ENCODE data around the gene AFG1L.

AFG1L gene

DNA sequence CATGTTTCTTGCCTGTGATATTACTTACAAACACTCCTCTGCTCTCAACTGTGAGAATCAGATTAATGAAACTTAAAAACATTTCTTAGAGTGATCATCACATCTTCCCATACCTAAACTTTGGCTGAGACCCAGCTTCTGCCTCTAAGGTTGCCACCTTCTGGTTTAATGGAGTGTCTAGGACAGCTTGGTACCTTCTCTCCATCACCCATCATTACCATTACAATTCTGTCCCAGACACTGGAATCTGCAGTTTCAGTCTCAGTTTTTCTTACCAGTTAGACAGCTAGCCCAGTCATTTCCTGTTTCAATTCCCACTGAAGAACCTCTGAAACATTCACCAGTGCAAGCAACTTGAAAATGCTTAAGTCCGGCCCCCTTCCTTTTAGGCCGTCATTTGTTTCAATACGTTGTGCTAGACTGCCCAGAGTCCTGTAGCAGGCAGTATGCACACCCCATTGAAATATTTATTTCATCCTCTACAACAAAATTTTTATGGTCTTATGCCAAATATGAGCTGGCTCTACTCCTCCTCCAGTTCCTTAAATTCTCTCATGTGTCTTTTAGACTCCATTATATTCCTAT, 158.8 kb downstream of the AFG1L start:
- peak; percentile 60 for DNase-seq (ENCODE audit: low read depth, low spot score)

DNA sequence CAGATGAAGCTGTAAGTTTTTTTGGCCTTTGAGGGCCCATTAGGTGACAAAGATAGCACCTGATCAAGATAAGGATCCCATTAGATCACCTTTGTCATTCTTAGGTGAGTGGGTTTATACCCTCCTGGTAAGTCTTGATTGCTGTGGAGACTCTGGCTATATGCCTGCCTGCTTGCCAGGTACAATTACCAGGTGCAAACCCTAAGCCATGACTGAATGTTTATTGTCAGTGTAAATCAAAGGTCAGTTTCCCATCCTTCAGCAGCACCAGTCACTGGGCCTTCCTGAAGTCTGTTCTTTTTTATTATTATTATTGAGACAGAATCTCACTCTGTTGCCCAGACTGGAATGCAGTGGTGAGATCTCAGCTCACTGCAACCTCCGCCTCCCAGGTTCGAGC, 159.5 kb downstream of the AFG1L start:
- no peak for DNase-seq (ENCODE audit: low read depth, low spot score)

DNA sequence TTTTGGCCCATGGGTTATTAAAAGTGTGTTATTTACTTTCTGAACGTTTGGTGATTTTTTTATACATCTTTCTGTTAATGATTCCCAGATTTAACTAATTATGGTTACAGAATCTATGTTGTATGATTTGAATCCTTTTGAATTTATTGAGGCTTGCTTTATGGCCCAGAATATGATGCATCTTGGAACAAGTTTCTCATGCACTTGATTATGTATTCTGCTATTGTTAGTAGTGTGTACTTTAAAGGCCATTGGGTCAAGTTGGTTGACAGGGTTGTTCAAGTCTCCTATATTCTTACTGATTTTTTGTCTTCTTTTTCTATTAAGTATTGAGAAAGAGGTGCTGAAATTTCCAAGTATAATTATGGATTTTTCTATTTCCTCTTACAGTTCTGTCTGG, 160.8 kb downstream of the AFG1L start:
- DNase-seq (ENCODE audit: low read depth, low spot score): no peak

DNA sequence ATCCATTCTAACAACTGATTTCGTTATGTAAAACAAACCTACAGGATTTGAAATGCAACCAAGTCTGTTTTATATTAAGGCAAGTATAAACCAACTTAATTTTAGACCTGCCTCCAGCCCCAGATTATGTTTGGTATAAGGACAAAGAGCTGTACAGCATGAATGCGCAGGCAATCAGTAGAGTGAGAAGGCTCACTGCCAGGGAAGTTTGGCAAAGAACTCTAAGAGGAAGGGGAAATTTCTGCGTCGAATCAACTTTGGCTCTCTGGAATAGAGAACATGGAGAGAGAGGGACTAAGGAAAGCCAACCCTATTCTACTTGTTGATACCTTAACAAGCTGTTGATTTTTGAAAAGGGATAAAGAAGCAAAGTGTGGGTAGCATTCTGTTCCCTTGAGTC, 168.9 kb downstream of the AFG1L start:
- DNase-seq (ENCODE audit: low read depth, low spot score): no peak

DNA sequence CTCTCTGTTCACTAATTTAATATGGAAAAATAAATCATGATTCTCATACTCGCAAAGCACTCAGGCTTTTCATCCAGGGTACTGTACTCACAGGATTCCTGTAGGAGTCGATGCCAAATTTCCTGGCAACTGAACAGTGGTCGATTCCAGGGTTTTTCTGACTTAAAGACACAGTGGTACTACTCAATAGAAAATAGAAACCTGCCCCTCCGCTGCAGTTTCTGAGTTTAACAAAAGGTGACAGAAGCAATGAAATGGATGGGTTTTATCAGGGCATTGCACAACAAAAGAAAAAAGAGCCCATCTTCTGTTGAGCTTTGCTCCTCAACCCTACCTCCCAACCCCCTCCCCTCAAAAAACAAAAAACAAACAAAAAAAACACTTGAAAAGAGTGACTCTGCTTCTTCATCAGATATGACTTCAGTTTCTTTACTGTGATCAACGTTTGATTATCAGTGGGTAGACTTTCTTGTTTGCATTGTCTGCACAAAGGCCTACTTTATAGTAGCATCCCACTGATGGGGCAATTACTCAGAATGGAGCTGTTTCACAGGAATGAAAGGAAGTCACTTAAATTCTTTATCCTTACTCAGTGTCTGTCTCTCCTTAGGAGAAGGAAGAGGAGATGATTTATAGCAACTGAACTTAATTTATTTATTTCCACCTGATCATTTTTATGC, 169.7 kb downstream of the AFG1L start:
- no peak for DNase-seq (ENCODE audit: low read depth, low spot score)

DNA sequence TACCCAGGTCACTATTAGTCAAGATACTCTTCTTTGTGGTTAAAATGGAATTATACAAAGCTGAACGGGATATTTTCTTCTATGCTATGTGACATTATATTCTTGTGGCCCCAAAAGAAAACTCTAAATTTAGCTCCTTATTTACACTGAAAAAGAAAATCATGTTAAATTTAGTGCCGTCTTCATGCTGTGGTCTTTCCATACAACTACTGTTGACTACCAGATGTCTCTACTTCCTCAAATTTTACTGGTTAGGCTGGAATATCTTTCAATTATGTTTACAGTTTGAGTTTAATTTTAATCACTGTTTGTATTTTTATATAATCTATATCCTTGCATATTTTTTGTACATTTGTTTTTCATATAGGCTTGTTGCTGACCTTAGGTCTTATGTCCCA, 170.2 kb downstream of the AFG1L start:
- DNase-seq (ENCODE audit: low read depth, low spot score): no peak

DNA sequence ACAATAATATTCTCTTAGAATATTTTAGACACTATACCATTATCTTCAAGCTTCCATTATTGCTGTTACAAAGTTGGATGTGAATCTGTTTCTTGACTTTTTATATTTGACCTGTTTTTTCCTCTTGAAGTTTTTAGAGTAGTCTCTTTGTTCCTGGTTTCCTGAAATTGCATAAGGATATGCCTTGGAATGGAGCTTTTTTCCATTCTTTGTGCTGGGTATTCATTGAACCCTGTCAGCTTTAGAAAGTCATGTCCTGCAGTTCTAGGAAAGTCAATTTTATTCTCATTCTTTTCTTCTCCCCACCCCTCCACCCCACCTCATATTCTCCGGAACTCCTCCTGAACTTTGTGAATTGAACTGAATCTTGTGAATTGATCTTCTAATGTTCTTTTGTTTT, 173.5 kb downstream of the AFG1L start:
- no peak for DNase-seq (ENCODE audit: low read depth, low spot score)

DNA sequence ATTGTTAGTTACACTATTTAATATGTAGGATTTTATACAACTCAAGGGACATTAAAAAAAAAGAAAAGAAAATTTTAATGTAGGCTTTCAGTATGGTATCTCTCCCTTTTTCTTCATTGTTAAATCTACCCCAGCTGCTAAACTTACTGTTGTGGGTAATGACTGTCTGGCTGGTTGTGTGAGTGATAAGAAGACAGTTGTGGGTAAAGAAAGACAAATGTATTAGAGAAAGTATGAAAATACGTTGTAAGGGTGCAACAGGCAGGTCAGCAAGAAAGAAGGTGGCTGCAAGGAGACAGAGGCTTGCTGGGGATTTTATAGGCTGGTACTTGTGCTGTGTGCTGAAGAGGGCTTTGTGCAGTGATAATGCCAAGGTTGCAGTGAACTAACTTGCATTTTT, 174.5 kb downstream of the AFG1L start:
- DNase-seq (ENCODE audit: low read depth, low spot score): no peak

DNA sequence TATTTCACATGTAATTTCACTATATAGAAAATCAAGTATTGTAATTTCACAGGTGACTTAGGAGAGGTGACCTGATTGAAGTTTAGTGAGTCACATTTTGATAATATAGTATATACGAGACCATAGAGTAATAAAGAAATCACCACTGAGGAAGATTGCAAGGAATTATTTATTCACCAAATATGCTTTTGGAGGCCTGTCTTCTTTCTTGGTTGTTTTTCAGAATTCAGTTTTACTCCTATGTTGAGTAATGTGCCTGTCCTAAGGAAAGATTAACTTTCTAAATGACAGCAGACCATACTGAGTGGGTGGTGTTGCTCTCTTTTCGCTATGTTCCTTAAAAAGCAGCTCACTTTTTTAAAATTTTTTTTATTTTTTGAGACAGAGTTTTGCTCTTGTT, 178.3 kb downstream of the AFG1L start:
- no peak for DNase-seq (ENCODE audit: low read depth, low spot score)

DNA sequence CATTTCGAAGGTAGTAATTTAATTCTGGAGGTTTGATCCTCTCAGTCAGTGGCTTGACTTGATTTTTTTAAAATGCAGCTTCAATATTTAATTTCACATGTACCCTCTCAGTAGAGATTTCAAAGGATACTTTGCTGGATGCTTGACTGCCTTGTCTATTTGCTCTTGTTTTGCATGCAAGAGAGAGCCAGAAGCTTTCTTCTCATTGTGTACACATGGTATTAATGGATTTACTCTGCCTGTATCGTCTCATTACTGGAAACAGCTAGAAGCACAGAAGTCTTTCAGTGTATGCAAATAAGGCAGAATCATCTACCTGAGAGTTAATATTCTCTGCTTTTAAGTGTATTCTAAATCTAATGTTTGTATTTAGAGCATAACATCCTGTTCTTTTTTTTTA, 181.5 kb downstream of the AFG1L start:
- DNase-seq (ENCODE audit: low read depth, low spot score): no peak

DNA sequence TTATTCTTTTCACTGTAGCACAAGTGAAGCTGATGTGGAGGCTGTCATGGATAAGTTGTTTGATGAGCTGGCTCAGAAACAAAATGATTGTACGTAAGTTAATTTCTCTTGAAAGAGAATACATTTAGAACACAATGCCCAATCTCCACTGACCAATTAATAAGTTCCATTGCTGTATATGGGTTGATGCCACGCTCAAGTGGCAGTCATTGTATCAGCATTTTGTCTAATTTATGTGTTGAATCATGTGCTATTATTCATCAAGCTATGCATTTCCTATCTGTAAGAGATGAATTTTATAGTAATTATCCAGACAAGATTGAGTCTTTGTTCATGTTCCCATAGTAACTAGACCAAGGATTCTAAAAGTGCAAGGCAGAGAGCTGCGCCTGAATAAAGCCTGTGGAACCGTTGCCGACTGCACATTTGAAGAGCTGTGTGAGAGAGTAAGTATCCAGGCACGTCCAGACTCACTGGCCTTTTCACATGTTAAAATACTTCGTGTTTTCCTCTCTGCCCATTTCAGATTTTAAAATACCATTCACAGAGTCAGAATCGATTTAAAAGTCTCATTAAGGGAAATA, 182.1 kb downstream of the AFG1L start:
- DNase-seq (ENCODE audit: low read depth, low spot score): no peak

DNA sequence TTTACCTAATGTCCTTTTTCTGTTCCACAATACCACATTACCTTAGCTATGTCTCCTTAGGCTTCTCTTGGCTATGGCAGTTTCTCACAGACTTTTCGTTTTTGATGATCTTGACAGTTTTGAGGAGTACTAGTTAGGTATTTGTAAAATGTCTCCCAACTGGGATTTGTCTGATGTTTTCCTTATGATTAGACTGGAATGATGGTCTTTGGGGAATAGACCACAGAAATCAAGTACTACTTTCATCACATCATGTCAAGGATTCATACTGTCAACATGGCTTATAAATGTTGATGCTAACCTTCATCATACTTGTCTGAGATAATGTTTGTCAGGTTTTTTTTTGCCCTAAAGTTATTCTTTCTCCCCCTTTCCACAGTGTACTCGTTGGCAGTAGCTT, 187.7 kb downstream of the AFG1L start:
- no peak for DNase-seq (ENCODE audit: low read depth, low spot score)

DNA sequence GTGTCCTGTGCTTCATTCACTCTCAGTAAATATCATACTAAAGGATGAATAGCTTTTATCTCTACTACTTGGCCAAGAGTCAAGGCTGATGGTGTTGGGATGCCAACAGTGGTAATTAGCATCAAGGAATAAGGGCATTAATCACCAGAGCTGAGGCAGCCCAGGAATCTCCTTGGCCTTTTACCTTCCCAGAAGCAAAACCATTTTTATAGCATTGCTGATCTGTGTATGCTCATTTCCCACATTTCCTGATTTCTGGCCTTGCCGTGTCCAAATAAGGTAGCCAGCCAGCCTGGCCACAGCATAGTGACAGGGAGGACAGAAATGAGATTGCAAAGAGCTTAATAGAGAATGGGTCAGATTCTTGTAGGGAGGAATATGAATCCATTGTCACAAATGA, 189.2 kb downstream of the AFG1L start:
- DNase-seq (ENCODE audit: low read depth, low spot score): no peak

DNA sequence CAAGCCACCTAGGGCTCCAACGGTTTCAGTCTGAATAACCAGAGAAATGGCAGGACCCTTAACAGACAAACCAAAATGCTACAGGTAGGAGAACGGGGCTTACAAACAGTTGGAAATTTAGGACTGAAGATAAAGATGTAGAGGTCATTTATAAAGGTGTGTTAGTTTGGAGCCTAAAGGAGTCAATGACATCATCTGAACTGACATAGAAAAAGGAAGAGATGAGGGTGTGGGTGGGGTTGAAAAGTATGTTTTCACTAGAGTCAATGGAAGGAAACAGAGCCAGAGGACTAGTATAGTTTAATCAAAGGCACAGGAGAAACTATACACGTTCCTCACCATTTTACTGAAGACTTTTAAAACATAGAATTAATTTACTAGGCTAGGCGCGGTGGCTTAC, 194.8 kb downstream of the AFG1L start:
- no peak for DNase-seq (ENCODE audit: low read depth, low spot score)

DNA sequence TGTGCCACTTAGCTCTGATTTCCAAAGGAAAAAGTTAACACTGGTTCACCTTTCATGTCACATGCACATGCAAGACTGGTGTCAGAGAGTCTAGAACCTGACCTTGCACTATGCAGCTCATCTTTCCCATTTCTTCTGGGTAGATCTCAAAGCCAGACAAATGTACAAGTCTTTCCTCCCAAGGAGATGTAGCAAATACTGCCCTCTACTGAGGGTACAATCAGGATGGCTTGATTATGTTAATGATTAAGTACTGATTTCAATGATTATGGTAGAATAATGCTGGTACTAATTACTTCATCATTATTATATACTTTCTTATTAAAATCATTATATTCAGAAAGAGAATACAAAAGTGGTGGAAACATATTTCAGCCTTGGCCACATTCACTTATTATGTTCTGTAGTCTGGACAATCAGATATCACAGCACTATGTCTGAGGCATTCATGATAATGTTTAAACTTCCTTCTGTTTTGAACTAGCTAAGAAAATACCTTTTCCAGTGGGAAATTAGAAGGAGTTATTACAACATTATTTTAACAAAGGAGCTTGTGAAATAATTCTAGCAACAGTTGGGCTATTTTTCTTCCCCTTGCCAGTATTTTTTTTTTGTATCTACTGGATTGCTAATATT, 197.4 kb downstream of the AFG1L start:
- DNase-seq (ENCODE audit: low read depth, low spot score): peak; percentile 47

DNA sequence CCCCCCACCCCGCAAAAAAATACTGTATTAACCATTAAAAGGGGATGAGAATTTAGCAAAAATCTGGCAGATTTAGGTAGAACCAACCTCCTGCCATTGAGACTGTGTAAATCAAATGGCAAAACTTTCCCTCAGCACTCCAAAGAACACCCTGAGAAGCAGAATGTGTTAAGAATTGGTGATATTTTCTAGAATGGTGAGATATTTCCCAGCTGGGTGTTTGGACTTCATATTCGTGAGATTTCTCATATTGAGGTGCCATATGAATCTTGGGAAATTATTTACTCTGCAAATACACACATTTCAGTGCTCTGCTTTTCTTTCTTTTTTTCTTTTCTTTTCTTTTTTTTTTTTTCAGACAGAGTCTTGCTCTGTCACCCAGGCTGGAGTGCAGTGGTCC, 199.6 kb downstream of the AFG1L start:
- no peak for DNase-seq (ENCODE audit: low read depth, low spot score)

DNA sequence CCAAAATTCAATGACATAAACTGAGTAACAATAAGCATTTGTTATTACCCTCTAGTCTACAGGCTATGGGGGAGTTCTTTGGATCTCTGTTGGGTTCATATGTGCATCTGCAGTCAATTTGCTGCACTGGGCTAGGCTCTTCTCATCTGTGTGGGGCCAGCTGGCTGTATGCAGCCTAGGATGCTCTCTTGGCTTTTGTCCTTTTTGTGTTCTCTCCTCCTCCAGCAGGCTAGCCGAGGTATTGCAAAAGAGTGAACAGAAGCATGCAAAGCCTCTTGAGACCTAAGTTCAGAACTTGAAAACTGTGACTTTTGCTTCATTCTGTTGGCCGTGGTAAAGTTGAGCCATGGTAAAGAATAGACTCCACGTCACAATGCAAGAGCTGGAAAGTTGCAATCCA, 203.0 kb downstream of the AFG1L start:
- peak; percentile 13 for DNase-seq (ENCODE audit: low read depth, low spot score)

DNA sequence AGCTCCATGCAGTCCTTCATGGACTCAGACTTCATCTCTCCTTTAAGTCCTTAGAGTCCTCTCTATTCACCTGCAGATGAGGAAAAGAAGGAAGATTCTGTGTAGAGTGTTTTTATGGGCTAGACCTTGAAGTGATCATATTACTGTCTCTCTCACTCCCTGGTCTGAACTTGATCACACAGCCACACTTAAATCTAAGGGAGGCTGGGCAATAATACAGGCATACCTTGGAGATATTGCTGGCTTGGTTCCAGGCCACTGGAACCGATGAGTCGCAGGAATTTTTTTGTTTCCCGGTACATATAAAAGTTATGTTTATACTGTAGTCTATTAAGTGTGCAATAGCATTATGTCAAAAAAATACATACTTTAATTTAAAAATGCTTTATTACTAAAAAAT, 206.7 kb downstream of the AFG1L start:
- no peak for DNase-seq (ENCODE audit: low read depth, low spot score)

DNA sequence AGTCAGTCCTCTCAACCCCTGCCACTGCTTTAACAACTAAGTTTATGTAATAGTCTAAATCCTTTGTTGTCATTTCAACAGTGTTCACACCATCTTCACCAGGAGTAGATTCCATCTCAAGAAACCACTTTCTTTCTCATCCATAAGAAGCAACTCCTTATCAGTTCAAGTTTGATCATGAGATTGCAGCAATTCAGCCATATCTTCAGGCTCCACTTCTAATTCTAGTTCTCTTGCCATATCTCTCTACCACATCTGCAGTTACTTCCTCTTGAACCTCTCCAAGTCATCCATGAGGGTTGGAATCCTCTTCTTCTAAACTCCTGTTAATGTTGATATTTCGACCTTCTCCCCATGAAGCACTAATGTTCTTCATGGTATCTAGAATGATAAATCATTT, 208.0 kb downstream of the AFG1L start:
- DNase-seq (ENCODE audit: low read depth, low spot score): no peak

DNA sequence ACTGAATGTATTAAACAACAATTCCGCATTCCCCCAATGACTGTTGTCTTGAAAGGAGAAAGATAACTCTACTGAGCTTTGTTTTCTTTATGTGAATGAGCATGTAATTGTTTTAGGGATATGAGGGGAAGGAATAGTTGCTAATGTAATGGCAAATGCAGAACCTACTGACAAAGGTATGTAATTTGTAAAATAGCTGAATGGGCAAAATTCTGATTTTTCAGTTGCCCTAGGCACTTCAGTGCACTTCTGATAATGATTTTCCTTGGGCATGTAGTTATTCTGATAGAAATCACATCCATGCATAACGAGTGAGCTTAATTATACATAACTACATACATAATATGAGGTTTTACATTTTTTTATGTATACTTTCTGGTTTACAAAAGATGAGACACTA, 212.5 kb downstream of the AFG1L start:
- no peak for DNase-seq (ENCODE audit: low read depth, low spot score)

DNA sequence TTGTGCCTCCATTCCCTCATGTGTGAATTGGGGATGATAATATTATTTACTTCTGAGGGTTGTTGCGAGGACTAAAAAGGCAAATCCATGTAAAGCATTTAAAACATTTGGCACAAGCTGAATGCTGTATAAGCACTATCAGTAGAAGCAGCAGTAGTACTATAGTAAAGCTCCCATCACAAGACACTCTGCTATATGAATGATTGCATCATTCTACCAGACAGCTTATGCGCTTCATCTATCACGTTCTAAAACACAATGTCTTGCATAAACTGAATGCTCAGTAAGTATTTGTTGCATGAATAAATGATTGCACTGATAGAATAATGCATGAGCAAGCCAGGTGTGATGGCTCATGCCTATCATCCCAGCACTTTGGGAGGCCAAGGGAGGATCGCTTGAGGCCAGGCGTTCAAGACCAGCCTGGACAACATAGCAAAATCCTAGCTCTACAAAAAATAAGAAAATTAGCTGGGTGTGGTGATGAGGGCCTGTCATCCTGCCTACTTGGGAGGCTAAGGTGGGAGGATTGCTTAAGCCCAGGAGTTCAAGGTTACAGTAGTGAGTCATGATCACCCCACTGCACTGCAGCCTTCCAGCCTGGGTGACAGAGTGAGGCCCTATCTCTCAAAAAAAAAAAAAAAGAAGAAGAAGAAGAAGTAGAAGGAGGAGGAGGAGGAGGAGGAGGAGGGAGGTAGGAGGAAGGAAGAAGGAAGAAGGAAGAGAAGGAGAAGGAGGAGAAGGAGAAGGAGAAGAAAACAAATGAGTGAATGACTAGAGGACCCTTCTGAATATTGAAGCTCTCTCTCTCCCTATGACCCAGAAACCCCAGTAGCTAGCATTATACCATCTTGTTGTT, 215.8 kb downstream of the AFG1L start:
- no peak for DNase-seq (ENCODE audit: low read depth, low spot score)
